A673 (cell line): Measurements from ENCODE around the gene TMPRSS11B. TPM values are rescaled to one million over a fixed set of nuclear protein-coding genes. Genes with fewer than 3 reads are reported as not detected.

Source experiments
- BruUV-seq: library from RNA; stranded (reverse); fragments of 400-500 nt; replicated peaks from 2 replicates; lab custom pipeline; 2021; lab: Mats Ljungman, UMichigan
- CTCF ChIA-PET: fragments of 300-600 bp; sonication (Branson Sonifier 250); formaldehyde crosslinking; loops from one replicate; lab custom pipeline; 2022; ENCODE audit warnings: antibody characterized with exemption; lab: Charles Lee
- POLR2A ChIA-PET: fragments of 300-600 bp; sonication (Branson Sonifier 250); formaldehyde crosslinking; loops from one replicate; lab custom pipeline; 2022; ENCODE audit warnings: antibody characterized with exemption; ENCODE audit not compliant: low non-redundant PET; lab: Charles Lee
- DNase-seq: peaks from one replicate; pipeline ENCODE4 v3.0.0-alpha.2; 2015; ENCODE audit warnings: low spot score
- H3K27ac ChIP-seq: fragments of 200-600 bp; sonication (generic); 2 replicates; pipeline ENCODE4 v1.5.1; 2016; ENCODE audit warnings: mixed run types, low read depth, mild to moderate bottlenecking, mixed read lengths, antibody characterized with exemption, low read length; ENCODE audit not compliant: poor library complexity, severe bottlenecking
- H3K27me3 ChIP-seq: fragments of 200-600 bp; sonication (generic); replicated peaks from 2 replicates; pipeline ENCODE4 v1.6.1; 2017; ENCODE audit warnings: mixed run types, low read depth, mild to moderate bottlenecking, mixed read lengths, antibody characterized with exemption, low read length; ENCODE audit not compliant: insufficient read depth, poor library complexity
- H3K36me3 ChIP-seq: fragments of 200-600 bp; sonication (generic); 2 replicates; pipeline ENCODE4 v1.6.1; 2016; ENCODE audit warnings: mixed run types, mild to moderate bottlenecking, mixed read lengths, antibody characterized with exemption, low read length; ENCODE audit not compliant: insufficient read depth, poor library complexity, severe bottlenecking
- H3K4me1 ChIP-seq: fragments of 200-600 bp; sonication (generic); 2 replicates; pipeline ENCODE4 v1.6.1; 2017; ENCODE audit warnings: mixed run types, mild to moderate bottlenecking, mixed read lengths, antibody characterized with exemption, low read length; ENCODE audit not compliant: insufficient read depth, poor library complexity, severe bottlenecking
- H3K4me3 ChIP-seq: fragments of 200-600 bp; sonication (generic); 2 replicates; pipeline ENCODE4 v1.5.1; 2016; ENCODE audit warnings: low read depth, mixed run types, mild to moderate bottlenecking, mixed read lengths, low read length; ENCODE audit not compliant: poor library complexity, severe bottlenecking
- H3K9me3 ChIP-seq: fragments of 200-600 bp; sonication (generic); 2 replicates; pipeline ENCODE4 v1.6.1; 2016; ENCODE audit warnings: mixed run types, low read depth, mild to moderate bottlenecking, mixed read lengths, antibody characterized with exemption, low read length; ENCODE audit not compliant: poor library complexity, severe bottlenecking
- EZH2 ChIP-seq: fragments of 200-600 bp; sonication (generic); IDR thresholded peaks from 2 replicates; pipeline ENCODE4 v1.6.1; 2017; ENCODE audit warnings: borderline replicate concordance, low read depth, mild to moderate bottlenecking, mixed read lengths, antibody characterized with exemption, low read length; ENCODE audit not compliant: poor library complexity, severe bottlenecking
- intact Hi-C: fragments of 100-400 bp; cut with micrococcal nuclease; formaldehyde crosslinking; loops from one replicate; pipeline ENCODE4 v1.10.0; 2022; ENCODE audit not compliant: unreplicated experiment
- total RNA-seq: library from RNA; stranded (reverse); gene quantifications from 2 replicates; pipeline ENCODE4 v1.2.3, GENCODE V29; 2021
- TF ChIP-seq, protein P1 (sequence below): fragments of 300-800, 200-600 bp; sonication (generic); conservative IDR thresholded peaks from 2 replicates; pipeline ENCODE4 v1.5.1; 2017; ENCODE audit warnings: low read depth, mild to moderate bottlenecking, antibody characterized with exemption, low read length, moderate library complexity, mixed read lengths

Gene TMPRSS11B
- total RNA-seq, 1 experiment from 2014 or later, result not detected

DNA sequence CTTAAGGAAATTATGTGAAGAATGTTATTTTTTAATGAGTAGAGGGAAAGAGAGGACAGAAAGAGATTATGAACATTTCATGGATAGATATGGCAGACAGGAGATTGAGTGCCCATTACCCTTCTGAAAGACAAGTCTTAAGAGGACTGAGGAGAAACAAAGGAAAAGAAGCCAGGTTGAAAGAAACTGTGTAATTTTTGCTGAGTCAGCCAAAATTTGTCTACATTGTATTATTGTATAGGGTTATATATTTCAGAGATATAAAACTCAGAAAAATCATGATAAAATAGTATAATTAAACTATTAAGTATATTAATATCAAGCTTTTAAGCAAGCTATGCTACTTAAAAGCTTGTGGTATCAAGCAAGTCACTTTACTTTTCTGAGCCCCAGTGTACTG, 4.9 kb downstream of the TMPRSS11B start:
- no peak overlapping the region for H3K4me3 ChIP-seq
- TF ChIP-seq, protein P1, sequence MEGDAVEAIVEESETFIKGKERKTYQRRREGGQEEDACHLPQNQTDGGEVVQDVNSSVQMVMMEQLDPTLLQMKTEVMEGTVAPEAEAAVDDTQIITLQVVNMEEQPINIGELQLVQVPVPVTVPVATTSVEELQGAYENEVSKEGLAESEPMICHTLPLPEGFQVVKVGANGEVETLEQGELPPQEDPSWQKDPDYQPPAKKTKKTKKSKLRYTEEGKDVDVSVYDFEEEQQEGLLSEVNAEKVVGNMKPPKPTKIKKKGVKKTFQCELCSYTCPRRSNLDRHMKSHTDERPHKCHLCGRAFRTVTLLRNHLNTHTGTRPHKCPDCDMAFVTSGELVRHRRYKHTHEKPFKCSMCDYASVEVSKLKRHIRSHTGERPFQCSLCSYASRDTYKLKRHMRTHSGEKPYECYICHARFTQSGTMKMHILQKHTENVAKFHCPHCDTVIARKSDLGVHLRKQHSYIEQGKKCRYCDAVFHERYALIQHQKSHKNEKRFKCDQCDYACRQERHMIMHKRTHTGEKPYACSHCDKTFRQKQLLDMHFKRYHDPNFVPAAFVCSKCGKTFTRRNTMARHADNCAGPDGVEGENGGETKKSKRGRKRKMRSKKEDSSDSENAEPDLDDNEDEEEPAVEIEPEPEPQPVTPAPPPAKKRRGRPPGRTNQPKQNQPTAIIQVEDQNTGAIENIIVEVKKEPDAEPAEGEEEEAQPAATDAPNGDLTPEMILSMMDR, result no peak
- TF ChIP-seq EZH2, result no peak
- DNase-seq, result no peak
- ChIA-PET CTCF (no interaction called here), POLR2A (no interaction called here)
- H3K9me3 ChIP-seq, result no peaks in the 10 kb centered on the region
- H3K27ac ChIP-seq, result no peak overlapping the region
- intact Hi-C loops, result no loop called here
- no TSS peak for BruUV-seq
- no peaks in the 10 kb centered on the region for H3K36me3 ChIP-seq
- H3K27me3 ChIP-seq, result no peaks in the 10 kb centered on the region
- no peaks in the 10 kb centered on the region for H3K4me1 ChIP-seq

DNA sequence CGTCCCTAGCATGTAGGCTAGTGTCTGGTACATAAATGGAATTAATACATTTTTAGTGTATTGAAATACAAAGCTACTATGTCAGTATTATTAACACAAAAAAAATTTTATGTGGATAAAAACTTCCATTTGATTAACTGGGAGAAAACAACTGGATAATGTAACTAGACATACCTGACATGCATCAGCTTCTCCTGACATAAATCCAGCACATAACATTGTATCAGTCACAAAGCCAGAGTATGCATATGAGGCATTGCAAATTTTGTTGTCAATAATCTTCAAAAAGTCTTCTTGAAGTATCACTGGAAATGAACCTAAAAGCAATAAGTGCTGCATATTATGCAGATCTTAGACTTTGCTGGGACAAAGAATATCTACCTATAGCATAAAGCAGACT, 16.9 kb downstream of the TMPRSS11B start:
- no TSS peak for BruUV-seq
- CTCF ChIA-PET, result no interaction called here
- no peak for DNase-seq

DNA sequence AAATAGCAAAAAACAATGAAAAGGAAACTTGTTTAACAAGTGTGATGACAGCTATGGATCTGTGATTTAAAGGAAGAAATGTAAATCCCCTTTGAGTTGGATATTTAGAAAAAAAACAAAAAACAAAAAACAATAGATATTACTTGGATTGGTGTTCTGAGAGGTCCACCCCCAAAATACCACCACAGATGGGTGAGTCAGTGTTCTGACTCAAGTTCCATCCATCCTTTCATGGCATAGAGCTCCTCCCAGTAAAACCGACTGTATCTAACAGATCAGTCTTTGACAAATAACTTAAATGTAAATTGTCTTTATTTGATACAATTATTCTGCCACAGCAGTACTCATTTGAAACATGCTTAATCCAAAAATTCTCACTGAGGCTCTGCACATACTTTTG, 27.4 kb downstream of the TMPRSS11B start:
- intact Hi-C loops, result no loop called here
- Histone ChIP-seq H3K9me3 (no peaks in the 10 kb centered on the region), H3K4me1 (no peaks in the 10 kb centered on the region), H3K27ac (no peak overlapping the region), H3K27me3 (no peaks in the 10 kb centered on the region), H3K36me3 (no peaks in the 10 kb centered on the region), H3K4me3 (no peak overlapping the region)
- CTCF ChIA-PET, result no interaction called here
- POLR2A ChIA-PET, result no interaction called here
- no peak for DNase-seq
- no TSS peak for BruUV-seq
- TF ChIP-seq, protein P1, result no peak
- TF ChIP-seq EZH2, result no peak

More for the DNA sequence above, 16.9 kb downstream of the TMPRSS11B start:
- intact Hi-C loops, result no loop called here
- Histone ChIP-seq H3K4me1 (no peaks in the 10 kb centered on the region), H3K9me3 (no peaks in the 10 kb centered on the region), H3K27me3 (no peaks in the 10 kb centered on the region), H3K36me3 (no peaks in the 10 kb centered on the region), H3K4me3 (no peak overlapping the region), H3K27ac (no peak overlapping the region)
- POLR2A ChIA-PET, result no interaction called here
- TF ChIP-seq EZH2, result no peak
- TF ChIP-seq, protein P1, result no peak
